GM19328 (cell line): ENCODE results near the gene PHLPP1.

ENCODE experiments used
- ATAC-seq: cut with Tn5 transposase; IDR thresholded peaks from one replicate; pipeline ENCODE4 v1.9.1; 2021; ENCODE audit warnings: mild to moderate bottlenecking, moderate library complexity; ENCODE audit not compliant: unreplicated experiment

Gene PHLPP1

GRCh38 chr18:62997076-62997475 is 281.7 kb downstream of the PHLPP1 start:
- no peak for ATAC-seq

DNA sequence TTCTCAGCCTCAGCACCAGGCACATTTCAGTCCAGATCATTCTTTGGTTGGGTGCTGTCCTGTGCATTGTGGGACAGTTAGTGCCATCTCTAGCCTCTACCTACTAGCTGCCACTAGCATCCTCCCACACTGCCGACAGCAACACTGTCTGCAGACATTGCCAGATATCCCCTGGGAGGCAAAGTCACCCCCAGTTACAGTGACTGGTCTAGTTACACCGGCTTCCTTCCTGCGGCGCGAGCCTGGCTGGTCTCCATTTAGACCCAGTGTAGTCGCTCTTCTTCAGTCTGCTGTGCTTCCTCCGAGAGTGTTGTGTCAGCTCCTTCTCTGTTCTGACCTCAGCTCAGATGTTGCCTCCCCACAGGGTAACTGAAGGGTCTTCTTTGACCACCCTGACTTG is 283.1 kb downstream of the PHLPP1 start:
- no peak for ATAC-seq

DNA sequence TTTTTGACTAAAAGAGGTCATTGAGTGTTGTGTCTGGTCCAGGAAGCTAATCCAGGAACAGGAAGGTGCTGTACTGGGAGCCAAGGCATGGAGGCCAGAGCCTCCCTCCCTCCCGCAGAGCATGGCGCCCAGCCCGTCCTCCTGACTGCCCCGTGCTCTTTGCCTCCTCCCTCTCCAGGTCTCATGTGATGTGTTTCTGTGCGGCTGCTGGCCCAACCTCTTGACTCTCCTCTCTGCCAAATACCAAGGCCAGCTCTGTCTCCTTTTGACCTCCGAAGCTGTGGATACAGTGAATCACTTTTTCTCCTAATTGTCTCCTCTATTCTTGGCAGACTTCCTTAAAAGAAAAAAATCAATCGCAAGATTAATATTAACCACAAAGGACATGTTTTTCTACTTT is 284.1 kb downstream of the PHLPP1 start:
- no peak for ATAC-seq

GRCh38 chr18:62999921-63000320 is 284.6 kb downstream of the PHLPP1 start:
- ATAC-seq = no peak

DNA sequence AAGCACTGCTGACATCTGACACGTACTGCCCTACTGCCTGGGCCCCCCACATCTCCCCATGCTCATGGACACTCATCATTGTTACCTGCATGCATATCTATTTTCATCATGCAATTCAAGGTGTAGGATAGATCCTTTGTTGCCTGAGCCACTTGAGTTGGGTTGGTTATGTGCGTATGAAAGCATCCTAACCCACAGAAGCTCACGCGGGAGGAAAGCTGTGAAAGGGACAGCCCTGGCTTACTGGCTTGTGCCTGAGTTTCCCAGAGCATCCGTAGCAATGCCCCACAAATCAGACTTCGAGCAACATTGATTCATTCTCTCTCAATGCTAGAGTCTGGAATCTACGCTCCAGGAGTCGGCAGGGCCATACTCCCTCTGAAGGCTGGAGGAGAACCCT is 285.5 kb downstream of the PHLPP1 start:
- no peak for ATAC-seq

- ATAC-seq = no peak
Measured at GRCh38 chr18:63001861-63002260, 286.5 kb downstream of the PHLPP1 start.

DNA sequence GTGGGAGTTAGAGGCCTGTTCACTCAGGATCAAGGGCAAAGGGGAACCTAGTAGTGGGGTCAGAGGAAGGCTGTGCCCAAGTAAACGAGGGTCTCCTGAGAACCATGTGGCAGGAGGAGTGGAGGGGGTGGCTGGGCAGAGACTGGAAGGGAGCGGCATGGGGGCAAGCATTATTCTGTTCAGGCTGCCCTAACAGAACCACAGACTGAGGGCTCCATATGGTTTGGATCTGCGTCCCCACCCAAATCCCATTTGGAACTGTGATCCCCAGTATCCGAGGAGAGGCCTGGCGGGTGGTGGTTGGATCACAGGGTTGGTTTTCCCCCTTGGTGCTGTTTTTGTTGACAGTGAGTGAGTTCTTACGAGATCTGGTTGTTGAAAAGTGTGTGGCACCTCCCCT is 287.0 kb downstream of the PHLPP1 start:
- no peak for ATAC-seq

DNA sequence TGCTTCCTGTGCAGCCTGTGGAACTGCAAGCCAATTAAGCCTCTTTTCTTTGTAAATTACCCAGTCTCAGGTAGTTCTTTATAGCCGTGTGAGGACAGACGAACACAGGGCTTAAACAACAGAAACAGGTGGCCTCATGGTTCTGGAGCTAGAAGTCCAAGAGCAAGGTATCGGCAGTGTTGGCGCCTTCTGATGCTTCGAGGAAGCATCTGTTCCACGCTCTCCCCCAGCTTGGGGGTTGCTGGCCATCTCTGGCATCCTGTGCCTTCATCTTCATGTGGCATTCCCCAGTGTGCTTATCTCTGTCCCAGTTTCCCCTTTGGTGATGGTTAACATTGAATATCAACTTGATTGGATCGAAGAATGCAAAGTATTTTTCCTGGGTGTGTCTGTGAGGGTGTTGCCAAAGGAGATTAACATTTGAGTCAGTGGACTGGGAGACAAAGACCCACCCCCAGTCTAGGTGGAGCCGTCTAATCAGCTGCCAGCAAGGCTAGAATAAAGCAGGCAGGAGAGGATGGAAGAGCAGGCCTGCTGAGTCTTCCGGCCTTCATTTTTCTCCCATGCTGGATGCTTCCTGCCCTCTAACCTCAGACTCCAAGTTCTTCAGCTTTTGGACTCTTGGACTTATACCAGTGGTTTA is 287.6 kb downstream of the PHLPP1 start:
- ATAC-seq = no peak

DNA sequence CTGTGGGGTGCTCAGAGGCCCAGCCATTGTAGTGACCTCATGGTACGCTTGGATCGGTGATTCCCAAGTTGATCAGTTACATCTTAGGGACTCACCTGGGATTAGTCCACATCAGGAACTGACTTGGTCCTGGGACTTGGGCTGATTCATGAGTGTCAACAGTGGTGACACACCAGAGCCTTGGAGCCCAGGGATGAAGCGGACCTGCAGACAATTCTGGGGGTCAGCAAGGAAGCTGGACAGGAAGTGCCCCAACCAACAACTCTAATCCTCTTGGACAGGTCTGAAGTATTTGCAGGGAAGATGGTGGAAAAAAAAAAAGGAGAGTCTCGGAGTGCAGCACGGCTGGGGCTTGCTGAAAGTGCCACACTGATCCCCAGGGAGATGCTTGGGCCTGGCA is 288.6 kb downstream of the PHLPP1 start:
- ATAC-seq = no peak

GRCh38 chr18:63004466-63005089 is 289.2 kb downstream of the PHLPP1 start:
- no peak for ATAC-seq

DNA sequence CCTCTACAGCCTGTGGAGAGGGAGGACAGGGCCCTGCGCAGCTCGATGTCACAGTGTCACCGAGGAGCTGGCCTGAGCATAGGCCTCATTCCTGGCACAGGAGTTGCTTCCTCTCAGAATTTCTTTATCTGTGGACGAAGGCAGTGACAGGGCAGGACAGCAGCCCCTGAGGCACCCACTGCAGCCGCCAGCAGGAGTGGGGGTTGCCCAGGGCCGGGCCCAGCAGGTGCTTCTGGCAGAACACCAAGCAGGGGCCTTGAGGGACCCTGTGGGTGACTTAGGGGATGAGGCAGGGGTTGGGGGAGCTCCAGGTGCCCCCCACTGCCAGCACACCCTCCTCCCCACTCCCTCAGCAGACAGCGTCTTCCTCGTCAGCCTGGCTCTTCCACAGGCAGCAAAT is 290.0 kb downstream of the PHLPP1 start:
- no peak for ATAC-seq

DNA sequence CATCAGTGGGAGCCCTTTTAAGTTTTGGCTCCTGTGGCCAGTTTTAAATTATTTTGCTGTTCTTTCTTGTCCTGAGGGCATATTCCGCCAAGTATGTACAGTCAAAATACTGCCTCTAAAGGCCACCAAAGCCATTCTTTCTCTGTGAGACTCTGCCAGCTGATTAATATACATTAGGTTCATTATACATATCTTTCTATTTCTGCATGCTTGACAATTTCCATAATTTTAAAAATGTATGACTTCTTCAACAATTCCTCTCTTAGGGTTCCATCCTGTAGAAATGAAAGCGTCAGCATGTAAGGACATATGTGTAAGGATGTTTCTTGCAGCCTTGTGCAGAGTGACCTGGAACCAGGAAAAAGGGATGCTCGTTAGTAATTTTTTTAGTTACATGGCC is 291.9 kb downstream of the PHLPP1 start:
- no peak for ATAC-seq

GRCh38 chr18:63016270-63016669 is 300.9 kb downstream of the PHLPP1 start:
- ATAC-seq = no peak

GRCh38 chr18:63017076-63017475 is 301.7 kb downstream of the PHLPP1 start:
- no peak for ATAC-seq

GRCh38 chr18:63017977-63018376 is 302.6 kb downstream of the PHLPP1 start:
- ATAC-seq = no peak

- no peak for ATAC-seq
Measured at GRCh38 chr18:63022429-63023022, 307.2 kb downstream of the PHLPP1 start.

GRCh38 chr18:63025251-63026090 is 310.1 kb downstream of the PHLPP1 start:
- ATAC-seq = no peak

DNA sequence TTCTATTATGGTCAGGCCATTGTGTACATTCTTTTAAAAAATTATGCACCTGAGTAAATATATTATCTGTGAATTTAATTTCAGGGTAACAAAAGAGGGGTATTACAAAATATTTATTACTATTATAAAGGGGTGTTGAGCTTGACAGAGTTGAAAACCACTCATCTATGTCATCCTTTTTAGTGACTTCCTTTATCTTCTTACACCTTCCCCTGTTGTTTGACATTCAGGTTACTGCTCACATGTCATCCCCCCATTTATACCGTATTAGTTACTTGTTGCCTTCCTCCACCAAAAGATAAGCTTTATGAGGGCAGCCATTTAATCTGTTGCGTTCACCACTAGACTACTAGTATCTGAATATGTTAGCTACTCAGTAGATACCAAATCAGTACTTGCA is 313.0 kb downstream of the PHLPP1 start:
- no peak for ATAC-seq
